Liver (tissue), 9 donors: ENCODE results near the gene C12orf60. TPM values are rescaled to one million over a fixed set of nuclear protein-coding genes. Genes with fewer than 3 reads are reported as not detected.

Experiments used
- DNase-seq: peaks from one replicate; pipeline ENCODE4 v3.0.0-alpha.2; 2017; ENCODE audit warnings: low spot score
- H3K27ac ChIP-seq, 2 donors: one replicate each; pipeline ENCODE4 v1.7.0; 2013; ENCODE audit warnings: inconsistent platforms in 2 of 2, low read length in 2 of 2, control low read depth in 1 of 2, low read depth in 1 of 2, mild to moderate bottlenecking in 1 of 2
- H3K27me3 ChIP-seq, 4 donors: one replicate each; pipeline versions ENCODE4 v1.6.1 to v1.7.0; 2013; ENCODE audit warnings: low read length in 3 of 4, inconsistent platforms in 1 of 4, mild to moderate bottlenecking in 1 of 4, moderate library complexity in 1 of 4; ENCODE audit not compliant: control insufficient read depth in 4 of 4, insufficient read depth in 4 of 4
- H3K36me3 ChIP-seq, 4 donors: one replicate each; pipeline versions ENCODE4 v1.6.1 to v1.7.0; 2013; ENCODE audit warnings: low read length in 3 of 4, mild to moderate bottlenecking in 3 of 4, low read depth in 1 of 4, moderate library complexity in 1 of 4; ENCODE audit not compliant: control insufficient read depth in 4 of 4, insufficient read depth in 3 of 4
- H3K4me1 ChIP-seq, 4 donors: one replicate each; pipeline versions ENCODE4 v1.6.1 to v1.7.0; 2013; ENCODE audit warnings: low read length in 3 of 4, mild to moderate bottlenecking in 3 of 4, moderate library complexity in 1 of 4; ENCODE audit not compliant: control insufficient read depth in 4 of 4, insufficient read depth in 4 of 4
- H3K4me3 ChIP-seq, 3 donors: one replicate each; pipeline versions ENCODE4 v1.6.1 to v1.7.0; 2013; ENCODE audit warnings: low read length in 3 of 3, control low read depth in 1 of 3, low read depth in 1 of 3, mild to moderate bottlenecking in 1 of 3
- H3K9ac ChIP-seq, 2 donors: one replicate each; pipeline ENCODE4 v1.7.0; 2013; ENCODE audit warnings: low read length in 2 of 2, mild to moderate bottlenecking in 2 of 2, moderate library complexity in 2 of 2, control low read depth in 1 of 2, low read depth in 1 of 2
- H3K9me3 ChIP-seq, 4 donors: one replicate each; pipeline versions ENCODE4 v1.6.1 to v1.7.0; 2013; ENCODE audit warnings: low read length in 3 of 4; ENCODE audit not compliant: control insufficient read depth in 4 of 4
- EGR1 ChIP-seq, 2 donors: IDR thresholded peaks; 2 replicates each; pipeline ENCODE4 v1.6.1; 2016 to 2018; ENCODE audit warnings: antibody characterized with exemption in 2 of 2, low read depth in 2 of 2
- FOXA1 ChIP-seq: IDR thresholded peaks from 2 replicates; pipeline ENCODE4 v1.6.1; 2016; ENCODE audit warnings: antibody characterized with exemption
- FOXA2 ChIP-seq: IDR thresholded peaks from 2 replicates; pipeline ENCODE4 v1.6.1; 2016; ENCODE audit warnings: antibody characterized with exemption
- GABPA ChIP-seq, 2 donors: IDR thresholded peaks in 1 of 2; conservative IDR thresholded peaks in 1 of 2; 2 replicates each; pipeline ENCODE4 v1.6.1; 2016; ENCODE audit warnings: antibody characterized with exemption in 2 of 2, mild to moderate bottlenecking in 1 of 2, moderate library complexity in 1 of 2
- HNF4A ChIP-seq, 2 donors: conservative IDR thresholded peaks; 2 replicates each; pipeline ENCODE4 v1.6.1; 2016; ENCODE audit warnings: antibody characterized with exemption in 2 of 2, mild to moderate bottlenecking in 2 of 2
- HNF4G ChIP-seq: IDR thresholded peaks from 2 replicates; pipeline ENCODE4 v1.6.1; 2016; ENCODE audit warnings: antibody characterized with exemption
- JUND ChIP-seq, 2 donors: IDR thresholded peaks; 2 replicates each; pipeline ENCODE4 v1.6.1; 2016; ENCODE audit warnings: antibody characterized with exemption in 2 of 2
- NR2F2 ChIP-seq: IDR thresholded peaks from 2 replicates; pipeline ENCODE4 v1.6.1; 2016; ENCODE audit warnings: antibody characterized with exemption
- RAD21 ChIP-seq, 2 donors: IDR thresholded peaks; 2 replicates each; pipeline ENCODE4 v1.6.1; 2016; ENCODE audit warnings: antibody characterized with exemption in 2 of 2, mild to moderate bottlenecking in 2 of 2
- RXRA ChIP-seq, 2 donors: IDR thresholded peaks; 2 replicates each; pipeline ENCODE4 v1.6.1; 2017 to 2018; ENCODE audit warnings: antibody characterized with exemption in 2 of 2, mild to moderate bottlenecking in 1 of 2
- SP1 ChIP-seq: IDR thresholded peaks from 2 replicates; pipeline ENCODE4 v1.6.1; 2018; ENCODE audit warnings: antibody characterized with exemption, mild to moderate bottlenecking
- TAF1 ChIP-seq: conservative IDR thresholded peaks from 2 replicates; pipeline ENCODE4 v1.6.1; 2016; ENCODE audit warnings: antibody characterized with exemption, mild to moderate bottlenecking
- YY1 ChIP-seq: IDR thresholded peaks from 2 replicates; pipeline ENCODE4 v1.6.1; 2016; ENCODE audit warnings: antibody characterized with exemption, mild to moderate bottlenecking
- WGBS: extraction: QIAGEN DNeasy Blood & Tissue Kit; methylation state at CpG from one replicate; pipeline ENCODE4 v1.1.7; 2013; 5-methylcytosine and 5-hydroxymethylcytosine counted together
- polyA plus RNA-seq, 2 donors: library from polyadenylated mRNA; stranded (reverse) in 1 of 2; unstranded in 1 of 2; fragments of 200-250 nt in 1 of 2; fragments of >200 nt in 1 of 2; fragmentation: Nextera tagmentation in 1 of 2; extraction: Ambion mirVana in 1 of 2; gene quantifications; one replicate each; pipeline versions ENCODE4 v1.2.1 to v1.2.3, GENCODE V29; 2013 to 2015
- total RNA-seq, 2 donors: library from RNA; depleted of rRNA; stranded (reverse); fragments of >200 nt; gene quantifications; one replicate each; pipeline ENCODE4 v1.2.3, GENCODE V29; 2014
- TF ChIP-seq, protein P1 (sequence below): IDR thresholded peaks from 2 replicates; pipeline ENCODE4 v1.6.1; 2016; ENCODE audit warnings: antibody characterized with exemption
- TF ChIP-seq, protein P2 (sequence below): fragments of 150-350 bp; IDR thresholded peaks from 2 replicates; pipeline ENCODE4 v1.5.1; 2017; ENCODE audit warnings: improper control_type of control experiment, low read depth, low read length; ENCODE audit not compliant: missing input control
- TF ChIP-seq, protein P3 (sequence below): IDR thresholded peaks from 2 replicates; pipeline ENCODE4 v1.6.1; 2016; ENCODE audit warnings: antibody characterized with exemption
- TF ChIP-seq, protein P4 (sequence below): IDR thresholded peaks from 2 replicates; pipeline ENCODE4 v1.6.1; 2016; ENCODE audit warnings: antibody characterized with exemption, mild to moderate bottlenecking
- TF ChIP-seq, protein P5 (sequence below): IDR thresholded peaks from 2 replicates; pipeline ENCODE4 v1.6.1; 2016; ENCODE audit warnings: antibody characterized with exemption
- donor health status: healthy.
- donor health status: healthy.
- donor health status: healthy.
- donor health status: healthy.
- donor health status: healthy.

Gene C12orf60
- total and polyA plus RNA-seq, 4 donors, result 0.50 to 1.9 (median 1.0) TPM

DNA sequence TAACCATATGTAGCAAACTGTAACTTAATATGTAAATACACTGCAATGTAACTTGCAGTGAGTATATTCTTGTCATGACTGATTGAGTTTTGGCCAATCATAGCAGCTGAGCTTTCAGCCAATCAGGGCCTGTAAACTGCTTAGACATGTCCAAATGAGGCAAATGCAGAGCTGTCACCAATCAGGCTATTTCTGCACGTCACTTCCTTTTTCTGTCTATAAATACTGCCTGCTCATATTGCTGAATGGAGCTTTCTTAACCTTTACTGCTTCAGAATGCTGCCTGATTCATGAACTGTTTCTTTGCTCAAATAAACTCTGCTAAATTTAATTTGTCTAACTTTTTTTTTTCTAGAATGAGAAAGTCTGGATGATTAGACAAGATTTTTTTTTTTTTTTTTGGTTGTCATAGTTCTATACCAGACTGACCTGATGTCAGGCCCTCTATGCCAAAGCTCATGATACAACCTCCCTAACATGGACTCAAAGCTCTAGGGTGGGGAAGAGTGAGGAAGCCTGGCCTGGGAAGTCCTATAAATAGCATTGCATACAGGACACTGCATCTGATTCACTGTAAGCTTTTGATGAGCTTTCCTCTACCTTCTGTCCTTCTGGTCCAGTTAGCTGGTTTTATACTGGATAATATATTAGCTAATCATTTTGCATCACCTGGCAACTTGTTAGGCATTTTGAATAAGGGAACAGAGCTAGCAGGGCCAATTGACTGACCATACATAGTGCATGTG is 70.1 kb downstream of the C12orf60 start:
- no peak for DNase-seq
- no peaks in the 10 kb centered on the region for H3K27me3 ChIP-seq
- no peaks in the 10 kb centered on the region for H3K36me3 ChIP-seq
- H3K9ac ChIP-seq, result no peak overlapping the region
- WGBS, result 78% methylated on average over 1 of the region's 1 CpG
- no peak overlapping the region for H3K27ac ChIP-seq
- H3K4me1 ChIP-seq, result no peaks in the 10 kb centered on the region
- no peak overlapping the region for H3K4me3 ChIP-seq
- TF ChIP-seq RXRA (IDR thresholded peaks at IDR 0.05) (no peak), YY1 (no peak), EGR1 (IDR thresholded peaks at IDR 0.05; ENCODE audit: low read depth in 2 of 2) (no peak), HNF4A (conservative IDR thresholded peaks at IDR 0.05) (no peak), NR2F2 (no peak), RAD21 (IDR thresholded peaks at IDR 0.05) (no peak), SP1 (no peak), FOXA1 (no peak), JUND (IDR thresholded peaks at IDR 0.05) (no peak), GABPA (IDR thresholded peaks at IDR 0.05 in 1 of 2, conservative IDR thresholded peaks at IDR 0.05 in 1 of 2) (no peak), FOXA2 (no peak), HNF4G (no peak), TAF1 (no peak)
- TF ChIP-seq, protein P1, sequence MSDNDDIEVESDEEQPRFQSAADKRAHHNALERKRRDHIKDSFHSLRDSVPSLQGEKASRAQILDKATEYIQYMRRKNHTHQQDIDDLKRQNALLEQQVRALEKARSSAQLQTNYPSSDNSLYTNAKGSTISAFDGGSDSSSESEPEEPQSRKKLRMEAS, result no peak
- TF ChIP-seq, protein P2, sequence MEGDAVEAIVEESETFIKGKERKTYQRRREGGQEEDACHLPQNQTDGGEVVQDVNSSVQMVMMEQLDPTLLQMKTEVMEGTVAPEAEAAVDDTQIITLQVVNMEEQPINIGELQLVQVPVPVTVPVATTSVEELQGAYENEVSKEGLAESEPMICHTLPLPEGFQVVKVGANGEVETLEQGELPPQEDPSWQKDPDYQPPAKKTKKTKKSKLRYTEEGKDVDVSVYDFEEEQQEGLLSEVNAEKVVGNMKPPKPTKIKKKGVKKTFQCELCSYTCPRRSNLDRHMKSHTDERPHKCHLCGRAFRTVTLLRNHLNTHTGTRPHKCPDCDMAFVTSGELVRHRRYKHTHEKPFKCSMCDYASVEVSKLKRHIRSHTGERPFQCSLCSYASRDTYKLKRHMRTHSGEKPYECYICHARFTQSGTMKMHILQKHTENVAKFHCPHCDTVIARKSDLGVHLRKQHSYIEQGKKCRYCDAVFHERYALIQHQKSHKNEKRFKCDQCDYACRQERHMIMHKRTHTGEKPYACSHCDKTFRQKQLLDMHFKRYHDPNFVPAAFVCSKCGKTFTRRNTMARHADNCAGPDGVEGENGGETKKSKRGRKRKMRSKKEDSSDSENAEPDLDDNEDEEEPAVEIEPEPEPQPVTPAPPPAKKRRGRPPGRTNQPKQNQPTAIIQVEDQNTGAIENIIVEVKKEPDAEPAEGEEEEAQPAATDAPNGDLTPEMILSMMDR, result no peak
- TF ChIP-seq, protein P3, sequence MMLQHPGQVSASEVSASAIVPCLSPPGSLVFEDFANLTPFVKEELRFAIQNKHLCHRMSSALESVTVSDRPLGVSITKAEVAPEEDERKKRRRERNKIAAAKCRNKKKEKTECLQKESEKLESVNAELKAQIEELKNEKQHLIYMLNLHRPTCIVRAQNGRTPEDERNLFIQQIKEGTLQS, result no peak
- TF ChIP-seq, protein P4, sequence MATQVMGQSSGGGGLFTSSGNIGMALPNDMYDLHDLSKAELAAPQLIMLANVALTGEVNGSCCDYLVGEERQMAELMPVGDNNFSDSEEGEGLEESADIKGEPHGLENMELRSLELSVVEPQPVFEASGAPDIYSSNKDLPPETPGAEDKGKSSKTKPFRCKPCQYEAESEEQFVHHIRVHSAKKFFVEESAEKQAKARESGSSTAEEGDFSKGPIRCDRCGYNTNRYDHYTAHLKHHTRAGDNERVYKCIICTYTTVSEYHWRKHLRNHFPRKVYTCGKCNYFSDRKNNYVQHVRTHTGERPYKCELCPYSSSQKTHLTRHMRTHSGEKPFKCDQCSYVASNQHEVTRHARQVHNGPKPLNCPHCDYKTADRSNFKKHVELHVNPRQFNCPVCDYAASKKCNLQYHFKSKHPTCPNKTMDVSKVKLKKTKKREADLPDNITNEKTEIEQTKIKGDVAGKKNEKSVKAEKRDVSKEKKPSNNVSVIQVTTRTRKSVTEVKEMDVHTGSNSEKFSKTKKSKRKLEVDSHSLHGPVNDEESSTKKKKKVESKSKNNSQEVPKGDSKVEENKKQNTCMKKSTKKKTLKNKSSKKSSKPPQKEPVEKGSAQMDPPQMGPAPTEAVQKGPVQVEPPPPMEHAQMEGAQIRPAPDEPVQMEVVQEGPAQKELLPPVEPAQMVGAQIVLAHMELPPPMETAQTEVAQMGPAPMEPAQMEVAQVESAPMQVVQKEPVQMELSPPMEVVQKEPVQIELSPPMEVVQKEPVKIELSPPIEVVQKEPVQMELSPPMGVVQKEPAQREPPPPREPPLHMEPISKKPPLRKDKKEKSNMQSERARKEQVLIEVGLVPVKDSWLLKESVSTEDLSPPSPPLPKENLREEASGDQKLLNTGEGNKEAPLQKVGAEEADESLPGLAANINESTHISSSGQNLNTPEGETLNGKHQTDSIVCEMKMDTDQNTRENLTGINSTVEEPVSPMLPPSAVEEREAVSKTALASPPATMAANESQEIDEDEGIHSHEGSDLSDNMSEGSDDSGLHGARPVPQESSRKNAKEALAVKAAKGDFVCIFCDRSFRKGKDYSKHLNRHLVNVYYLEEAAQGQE, result no peak
- TF ChIP-seq, protein P5, sequence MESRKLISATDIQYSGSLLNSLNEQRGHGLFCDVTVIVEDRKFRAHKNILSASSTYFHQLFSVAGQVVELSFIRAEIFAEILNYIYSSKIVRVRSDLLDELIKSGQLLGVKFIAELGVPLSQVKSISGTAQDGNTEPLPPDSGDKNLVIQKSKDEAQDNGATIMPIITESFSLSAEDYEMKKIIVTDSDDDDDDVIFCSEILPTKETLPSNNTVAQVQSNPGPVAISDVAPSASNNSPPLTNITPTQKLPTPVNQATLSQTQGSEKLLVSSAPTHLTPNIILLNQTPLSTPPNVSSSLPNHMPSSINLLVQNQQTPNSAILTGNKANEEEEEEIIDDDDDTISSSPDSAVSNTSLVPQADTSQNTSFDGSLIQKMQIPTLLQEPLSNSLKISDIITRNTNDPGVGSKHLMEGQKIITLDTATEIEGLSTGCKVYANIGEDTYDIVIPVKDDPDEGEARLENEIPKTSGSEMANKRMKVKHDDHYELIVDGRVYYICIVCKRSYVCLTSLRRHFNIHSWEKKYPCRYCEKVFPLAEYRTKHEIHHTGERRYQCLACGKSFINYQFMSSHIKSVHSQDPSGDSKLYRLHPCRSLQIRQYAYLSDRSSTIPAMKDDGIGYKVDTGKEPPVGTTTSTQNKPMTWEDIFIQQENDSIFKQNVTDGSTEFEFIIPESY, result no peak
- H3K9me3 ChIP-seq, result no peaks in the 10 kb centered on the region

Other genes with a start within 250 kb of the C12orf60 start
- gene PLBD1, start 235.8 kb upstream of the C12orf60 start, total RNA-seq, result 1 to 10 TPM; 3.8 to 7.5 TPM
- gene PLBD1, start 235.8 kb upstream of the C12orf60 start, polyA plus RNA-seq, result 1 to 10 TPM; 1.4 to 4.5 TPM
- gene GUCY2C, start 107.1 kb upstream of the C12orf60 start, total RNA-seq, result under 1 TPM in 1 of 2 donors, not detected in 1; 0.05 TPM
- gene GUCY2C, start 107.1 kb upstream of the C12orf60 start, polyA plus RNA-seq, result under 1 TPM in 1 of 2 donors, not detected in 1; 0.01 TPM
- gene WBP11, start 192 bp upstream of the C12orf60 start, total RNA-seq, result 10 to 100 TPM; 10.9 to 13.6 TPM
- 10 to 100 TPM in 1 of 2 donors, 1 to 10 TPM in 1; 9.9 to 16.6 TPM for gene WBP11, start 192 bp upstream of the C12orf60 start, polyA plus RNA-seq
- under 1 TPM; 0.59 to 0.93 TPM for gene SMCO3, start 10.5 kb downstream of the C12orf60 start, total RNA-seq
- under 1 TPM; 0.17 to 0.54 TPM for gene SMCO3, start 10.5 kb downstream of the C12orf60 start, polyA plus RNA-seq
- 10 to 100 TPM; 28.3 to 40.7 TPM for gene ART4, start 39.9 kb downstream of the C12orf60 start, total RNA-seq
- gene ART4, start 39.9 kb downstream of the C12orf60 start, polyA plus RNA-seq, result 10 to 100 TPM; 10.5 to 16.1 TPM
- gene MGP, start 82.2 kb downstream of the C12orf60 start, total RNA-seq, result 1 to 10 TPM in 1 of 2 donors, under 1 TPM in 1; 0.98 to 6.1 TPM
- gene MGP, start 82.2 kb downstream of the C12orf60 start, polyA plus RNA-seq, result 10 to 100 TPM; 16.0 to 20.7 TPM
- gene ERP27, start 134.9 kb downstream of the C12orf60 start, total RNA-seq, result 1 to 10 TPM in 1 of 2 donors, under 1 TPM in 1; 0.59 to 5.8 TPM
- under 1 TPM; 0.14 to 0.43 TPM for gene ERP27, start 134.9 kb downstream of the C12orf60 start, polyA plus RNA-seq
- gene ARHGDIB, start 157.9 kb downstream of the C12orf60 start, total RNA-seq, result 10 to 100 TPM; 37.6 to 66.9 TPM
- 10 to 100 TPM; 36.3 to 57.4 TPM for gene ARHGDIB, start 157.9 kb downstream of the C12orf60 start, polyA plus RNA-seq
- gene PDE6H, start 169.4 kb downstream of the C12orf60 start, total RNA-seq, result not detected
- not detected for gene PDE6H, start 169.4 kb downstream of the C12orf60 start, polyA plus RNA-seq